MCF 10A (cell line): ENCODE data around the gene TCTN1. TPM values are rescaled to one million over a fixed set of nuclear protein-coding genes. Genes with fewer than 3 reads are reported as not detected.
"Not testable (repeated sequence)": the region's sequence is repeated elsewhere in the genome, so short reads cannot be mapped to it uniquely, and the experiment has no call there.

Source experiments
- BruUV-seq: library from RNA; stranded (reverse); fragments of 400-500 nt; replicated peaks from 2 replicates; lab custom pipeline; 2021; lab: Mats Ljungman, UMichigan
- CTCF ChIA-PET: fragments of 300-600 bp; sonication (Branson Sonifier 250); formaldehyde crosslinking; extraction: SDS; loops from one replicate; lab custom pipeline; 2021; ENCODE audit warnings: antibody characterized with exemption, inconsistent platforms; lab: Yijun Ruan, JAX
- POLR2A ChIA-PET: fragments of 300-600, 350-650 bp; sonication (Branson Sonifier 250); formaldehyde crosslinking; extraction: SDS; loops from one replicate; lab custom pipeline; 2020; ENCODE audit warnings: antibody characterized with exemption, inconsistent platforms; lab: Yijun Ruan, JAX
- DNase-seq: peaks from one replicate; pipeline ENCODE4 v3.0.0-alpha.2; 2018; ENCODE audit not compliant: unreplicated experiment
- H3K27ac Mint-ChIP-seq: one replicate; pipeline ENCODE4 v1.8.0; 2022; ENCODE audit warnings: mild to moderate bottlenecking, low read depth, mixed read lengths; ENCODE audit not compliant: unreplicated experiment
- H3K27me3 Mint-ChIP-seq: one replicate; pipeline ENCODE4 v1.8.0; 2022; ENCODE audit warnings: mixed read lengths; ENCODE audit not compliant: insufficient read depth, unreplicated experiment
- H3K36me3 Mint-ChIP-seq: one replicate; pipeline ENCODE4 v1.8.0; 2022; ENCODE audit warnings: mild to moderate bottlenecking, moderate library complexity, mixed read lengths; ENCODE audit not compliant: insufficient read depth, unreplicated experiment
- H3K4me1 Mint-ChIP-seq: one replicate; pipeline ENCODE4 v1.8.0; 2022; ENCODE audit warnings: mixed read lengths; ENCODE audit not compliant: insufficient read depth, unreplicated experiment
- H3K4me3 Mint-ChIP-seq: one replicate; pipeline ENCODE4 v1.8.0; 2022; ENCODE audit warnings: mild to moderate bottlenecking, moderate library complexity, mixed read lengths; ENCODE audit not compliant: unreplicated experiment
- H3K9me3 Mint-ChIP-seq: one replicate; pipeline ENCODE4 v1.8.0; 2022; ENCODE audit warnings: mixed read lengths; ENCODE audit not compliant: unreplicated experiment
- intact Hi-C: fragments of 100-400 bp; cut with micrococcal nuclease; formaldehyde crosslinking; loops from 2 replicates; pipeline ENCODE4 v1.14.1; 2022
- total RNA-seq: library from RNA; stranded (reverse); gene quantifications from 2 replicates; pipeline ENCODE4 v1.2.3, GENCODE V29; 2022
- TF ChIP-seq, protein P1 (sequence below): fragments of 200-600 bp; IDR thresholded peaks from one replicate; pipeline ENCODE4 v1.8.0; 2022; ENCODE audit warnings: antibody characterized with exemption, mild to moderate bottlenecking; ENCODE audit not compliant: unreplicated experiment

The TCTN1 gene
- total RNA-seq, 1 experiment from 2014 or later, result 36.5 TPM

- POLR2A ChIA-PET, result no interaction called here
- H3K27ac Mint-ChIP-seq, result no peak overlapping the region
Measured at GRCh38 chr12:110640275-110641025, 26.5 kb downstream of the TCTN1 start.

DNA sequence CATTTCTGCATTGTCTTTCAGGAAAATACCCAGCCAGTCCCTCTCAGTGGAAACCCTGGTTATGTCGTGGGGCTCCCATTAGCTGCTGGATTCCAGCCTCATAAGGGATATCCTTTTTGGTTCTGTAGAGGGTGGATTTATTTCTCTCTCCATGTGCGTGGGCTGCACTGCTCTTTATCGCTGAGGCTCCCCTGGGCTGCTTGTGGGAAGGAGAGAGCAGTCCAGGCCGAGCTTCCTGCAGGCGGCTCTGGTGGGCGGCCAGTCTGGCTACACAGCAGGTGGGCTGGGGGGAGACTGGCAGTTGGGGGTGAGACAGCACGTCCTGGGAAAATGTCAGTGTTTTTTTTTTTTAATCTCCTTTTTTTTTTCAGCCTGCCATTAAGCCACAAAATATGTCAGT lies 27.6 kb downstream of the TCTN1 start:
- no peak overlapping the region for H3K4me3 Mint-ChIP-seq
- ChIA-PET CTCF (no interaction called here), POLR2A (no interaction called here)
- no peak overlapping the region for H3K27ac Mint-ChIP-seq
- H3K4me1 Mint-ChIP-seq, result peaks cover 14% of the 10 kb centered on the region
- intact Hi-C loops, result no loop called here
- no peaks in the 10 kb centered on the region for H3K9me3 Mint-ChIP-seq
- no peaks in the 10 kb centered on the region for H3K27me3 Mint-ChIP-seq
- H3K36me3 Mint-ChIP-seq, result peaks cover 14% of the 10 kb centered on the region
- DNase-seq, result no peak
- no TSS peak for BruUV-seq
- TF ChIP-seq, protein P1, sequence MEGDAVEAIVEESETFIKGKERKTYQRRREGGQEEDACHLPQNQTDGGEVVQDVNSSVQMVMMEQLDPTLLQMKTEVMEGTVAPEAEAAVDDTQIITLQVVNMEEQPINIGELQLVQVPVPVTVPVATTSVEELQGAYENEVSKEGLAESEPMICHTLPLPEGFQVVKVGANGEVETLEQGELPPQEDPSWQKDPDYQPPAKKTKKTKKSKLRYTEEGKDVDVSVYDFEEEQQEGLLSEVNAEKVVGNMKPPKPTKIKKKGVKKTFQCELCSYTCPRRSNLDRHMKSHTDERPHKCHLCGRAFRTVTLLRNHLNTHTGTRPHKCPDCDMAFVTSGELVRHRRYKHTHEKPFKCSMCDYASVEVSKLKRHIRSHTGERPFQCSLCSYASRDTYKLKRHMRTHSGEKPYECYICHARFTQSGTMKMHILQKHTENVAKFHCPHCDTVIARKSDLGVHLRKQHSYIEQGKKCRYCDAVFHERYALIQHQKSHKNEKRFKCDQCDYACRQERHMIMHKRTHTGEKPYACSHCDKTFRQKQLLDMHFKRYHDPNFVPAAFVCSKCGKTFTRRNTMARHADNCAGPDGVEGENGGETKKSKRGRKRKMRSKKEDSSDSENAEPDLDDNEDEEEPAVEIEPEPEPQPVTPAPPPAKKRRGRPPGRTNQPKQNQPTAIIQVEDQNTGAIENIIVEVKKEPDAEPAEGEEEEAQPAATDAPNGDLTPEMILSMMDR, result no peak

More at GRCh38 chr12:110640275-110641025, 26.5 kb downstream of the TCTN1 start:
- Mint-ChIP-seq H3K36me3 (peaks cover 14% of the 10 kb centered on the region), H3K4me3 (no peak overlapping the region), H3K27me3 (no peaks in the 10 kb centered on the region), H3K4me1 (peaks cover 14% of the 10 kb centered on the region), H3K9me3 (no peaks in the 10 kb centered on the region)
- BruUV-seq, result no TSS peak
- CTCF ChIA-PET, result interaction anchor here (0.6 to 1.0 kb wide), 2 partner anchors 8 to 674 kb away, joined by 3 to 4 read pairs; no protein-coding TSS in a partner anchor
- DNase-seq, result no peak
- TF ChIP-seq, protein P1, result no peak
- intact Hi-C loops, result no loop called here

GRCh38 chr12:110647631-110648040 lies 33.7 kb downstream of the TCTN1 start:
- Mint-ChIP-seq H3K4me3 (no peak overlapping the region), H3K27ac (no peak overlapping the region), H3K9me3 (no peaks in the 10 kb centered on the region), H3K4me1 (no peaks in the 10 kb centered on the region), H3K36me3 (peaks cover 19% of the 10 kb centered on the region), H3K27me3 (no peaks in the 10 kb centered on the region)
- CTCF ChIA-PET, result no interaction called here
- BruUV-seq, result no TSS peak
- no peak for DNase-seq
- intact Hi-C loops, result no loop called here
- TF ChIP-seq, protein P1, result no peak
- POLR2A ChIA-PET, result no interaction called here

DNA sequence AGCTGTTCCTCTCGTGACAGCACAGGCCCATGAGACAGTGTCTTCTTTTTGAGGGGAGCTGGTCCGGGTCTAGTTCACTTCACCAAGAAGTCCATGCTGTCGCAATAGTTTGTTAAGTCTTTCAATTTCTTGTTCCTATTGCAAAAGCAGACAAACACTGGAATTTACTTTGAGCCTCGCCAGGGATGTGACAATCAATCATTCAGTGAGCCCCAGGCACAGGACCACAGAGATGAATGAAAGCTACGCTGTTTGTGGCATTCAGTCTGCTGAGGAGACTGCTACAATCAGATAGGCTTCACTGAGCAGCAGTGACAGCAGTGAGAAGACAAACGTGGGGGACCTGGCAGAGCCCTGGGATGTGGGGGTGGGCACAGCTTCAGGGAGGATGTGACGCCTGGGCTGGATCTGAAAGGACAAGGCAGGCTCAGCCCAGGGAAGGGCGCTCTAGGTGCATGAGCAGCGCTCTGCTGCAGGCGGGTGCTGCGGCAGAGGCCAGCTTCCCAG lies 35.5 kb downstream of the TCTN1 start:
- DNase-seq, result no peak
- Mint-ChIP-seq H3K27ac (no peak overlapping the region), H3K9me3 (no peaks in the 10 kb centered on the region), H3K4me1 (no peaks in the 10 kb centered on the region), H3K4me3 (no peak overlapping the region), H3K36me3 (peaks cover 19% of the 10 kb centered on the region), H3K27me3 (no peaks in the 10 kb centered on the region)
- POLR2A ChIA-PET, result interaction anchor here (1.0 kb wide), 1 partner anchor 14 kb away, joined by 3 read pairs; no protein-coding TSS in a partner anchor
- intact Hi-C loops, result no loop called here
- CTCF ChIA-PET, result no interaction called here
- TF ChIP-seq, protein P1, result no peak
- BruUV-seq, result no TSS peak

DNA sequence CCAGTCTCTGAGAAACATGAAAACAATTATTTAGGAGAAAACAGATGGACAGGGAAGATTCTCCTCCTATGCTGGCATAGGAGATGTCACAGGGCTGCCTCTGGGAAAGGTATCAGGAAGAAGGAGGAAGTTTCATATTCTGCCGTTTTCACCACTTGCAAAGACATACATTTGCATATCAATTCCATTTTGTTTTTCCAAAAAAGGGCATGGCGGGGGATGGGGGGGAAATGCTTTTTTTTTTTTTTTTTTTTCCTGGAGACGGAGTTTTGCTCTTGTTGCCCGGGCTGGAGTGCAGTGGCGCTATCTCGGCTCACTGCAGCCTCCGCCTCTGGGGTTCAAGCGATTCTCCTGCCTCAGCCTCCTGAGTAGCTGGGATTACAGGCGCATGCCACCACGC lies 40.3 kb downstream of the TCTN1 start:
- not testable (repeated sequence) for H3K27me3 Mint-ChIP-seq

More for the DNA sequence above, 40.3 kb downstream of the TCTN1 start:
- H3K4me3 Mint-ChIP-seq, H3K36me3 Mint-ChIP-seq, H3K4me1 Mint-ChIP-seq, H3K27ac Mint-ChIP-seq, DNase-seq, H3K9me3 Mint-ChIP-seq, intact Hi-C loops, BruUV-seq: not testable (repeated sequence)
- CTCF ChIA-PET, result interaction anchor here (0.8 kb wide), 1 partner anchor 51 kb away, joined by 4 read pairs; no protein-coding TSS in a partner anchor
- POLR2A ChIA-PET, result interaction anchor here (0.6 kb wide), 1 partner anchor 506 kb away, joined by 3 read pairs; no protein-coding TSS in a partner anchor
